MCF 10A (cell line): Measurements from ENCODE around the gene ACOT7. TPM values are rescaled to one million over a fixed set of nuclear protein-coding genes. Genes with fewer than 3 reads are reported as not detected.
"Not testable (repeated sequence)": the region's sequence is repeated elsewhere in the genome, so short reads cannot be mapped to it uniquely, and the experiment has no call there.

Experiments
- BruUV-seq: library from RNA; stranded (reverse); fragments of 400-500 nt; replicated peaks from 2 replicates; lab custom pipeline; 2021; lab: Mats Ljungman, UMichigan
- CTCF ChIA-PET: fragments of 300-600 bp; sonication (Branson Sonifier 250); formaldehyde crosslinking; extraction: SDS; loops from one replicate; lab custom pipeline; 2021; ENCODE audit warnings: antibody characterized with exemption, inconsistent platforms; lab: Yijun Ruan, JAX
- POLR2A ChIA-PET: fragments of 300-600, 350-650 bp; sonication (Branson Sonifier 250); formaldehyde crosslinking; extraction: SDS; loops from one replicate; lab custom pipeline; 2020; ENCODE audit warnings: antibody characterized with exemption, inconsistent platforms; lab: Yijun Ruan, JAX
- DNase-seq: peaks from one replicate; pipeline ENCODE4 v3.0.0-alpha.2; 2018; ENCODE audit not compliant: unreplicated experiment
- H3K27ac Mint-ChIP-seq: one replicate; pipeline ENCODE4 v1.8.0; 2022; ENCODE audit warnings: mild to moderate bottlenecking, low read depth, mixed read lengths; ENCODE audit not compliant: unreplicated experiment
- H3K27me3 Mint-ChIP-seq: one replicate; pipeline ENCODE4 v1.8.0; 2022; ENCODE audit warnings: mixed read lengths; ENCODE audit not compliant: insufficient read depth, unreplicated experiment
- H3K36me3 Mint-ChIP-seq: one replicate; pipeline ENCODE4 v1.8.0; 2022; ENCODE audit warnings: mild to moderate bottlenecking, moderate library complexity, mixed read lengths; ENCODE audit not compliant: insufficient read depth, unreplicated experiment
- H3K4me1 Mint-ChIP-seq: one replicate; pipeline ENCODE4 v1.8.0; 2022; ENCODE audit warnings: mixed read lengths; ENCODE audit not compliant: insufficient read depth, unreplicated experiment
- H3K4me3 Mint-ChIP-seq: one replicate; pipeline ENCODE4 v1.8.0; 2022; ENCODE audit warnings: mild to moderate bottlenecking, moderate library complexity, mixed read lengths; ENCODE audit not compliant: unreplicated experiment
- H3K9me3 Mint-ChIP-seq: one replicate; pipeline ENCODE4 v1.8.0; 2022; ENCODE audit warnings: mixed read lengths; ENCODE audit not compliant: unreplicated experiment
- CTCF ChIP-seq: fragments of 200-600 bp; IDR thresholded peaks from one replicate; pipeline ENCODE4 v1.8.0; 2022; ENCODE audit warnings: antibody characterized with exemption, mild to moderate bottlenecking; ENCODE audit not compliant: unreplicated experiment
- intact Hi-C: fragments of 100-400 bp; cut with micrococcal nuclease; formaldehyde crosslinking; loops from 2 replicates; pipeline ENCODE4 v1.14.1; 2022
- total RNA-seq: library from RNA; stranded (reverse); gene quantifications from 2 replicates; pipeline ENCODE4 v1.2.3, GENCODE V29; 2022

Gene ACOT7
- total RNA-seq, 1 experiment from 2014 or later: 117 TPM

- Mint-ChIP-seq H3K27ac (peak overlapping the region; percentile 81), H3K27me3 (no peaks in the 10 kb centered on the region), H3K4me3 (no peak overlapping the region), H3K9me3 (no peaks in the 10 kb centered on the region), H3K36me3 (no peaks in the 10 kb centered on the region), H3K4me1 (peaks cover 17% of the 10 kb centered on the region)
- BruUV-seq: no TSS peak
- CTCF ChIA-PET: interaction anchor here (0.6 to 9.6 kb wide), 4 partner anchors 20 to 39 kb away, joined by 4 to 188 read pairs (median 52); no protein-coding TSS in a partner anchor
- intact Hi-C loops: no loop called here
- POLR2A ChIA-PET: interaction anchor here (6.3 kb wide), 1 partner anchor 28 kb away, joined by 38 read pairs; the partner anchor contains the start of gene ACOT7
- DNase-seq: no peak
- no peak for TF ChIP-seq CTCF
Measured at GRCh38 chr1:6365047-6365446, 28.5 kb downstream of the ACOT7 start.

GRCh38 chr1:6363085-6363884, 30.3 kb downstream of the ACOT7 start:
- not testable (repeated sequence) for H3K4me3 Mint-ChIP-seq, H3K36me3 Mint-ChIP-seq, H3K27ac Mint-ChIP-seq, H3K9me3 Mint-ChIP-seq, BruUV-seq, H3K27me3 Mint-ChIP-seq
- H3K4me1 Mint-ChIP-seq: peaks cover 13% of the 10 kb centered on the region
- ChIA-PET POLR2A (interaction anchor here (0.6 to 6.3 kb wide), 9 partner anchors 13 to 209 kb away, joined by 3 to 38 read pairs (median 3); partner anchors contain the start of gene ACOT7), CTCF (interaction anchor here (0.6 to 9.6 kb wide), 21 partner anchors 9 to 158 kb away, joined by 3 to 188 read pairs (median 8); partner anchors contain the start of gene ACOT7)
- intact Hi-C loops: loop anchor here (1.0 to 2.0 kb wide), 3 partner anchors 22 to 76 kb away; no protein-coding TSS in a partner anchor
- TF ChIP-seq CTCF: peak; percentile 82
- peak; percentile 67 for DNase-seq

- BruUV-seq: no TSS peak
- H3K9me3 Mint-ChIP-seq: no peaks in the 10 kb centered on the region
- no peaks in the 10 kb centered on the region for H3K36me3 Mint-ChIP-seq
- no peaks in the 10 kb centered on the region for H3K27me3 Mint-ChIP-seq
- no peak overlapping the region for H3K4me3 Mint-ChIP-seq
- H3K27ac Mint-ChIP-seq: no peak overlapping the region
- TF ChIP-seq CTCF: no peak
- ChIA-PET POLR2A (interaction anchor here (0.6 to 6.3 kb wide), 3 partner anchors 25 to 125 kb away, joined by 3 to 38 read pairs (median 8); partner anchors contain the start of gene ACOT7), CTCF (interaction anchor here (0.7 to 9.6 kb wide), 16 partner anchors 8 to 144 kb away, joined by 3 to 188 read pairs (median 14); partner anchors contain the start of gene ACOT7)
- no peak for DNase-seq
- peaks cover 11% of the 10 kb centered on the region for H3K4me1 Mint-ChIP-seq
- intact Hi-C loops: no loop called here
Measured at GRCh38 chr1:6361124-6361775, 32.3 kb downstream of the ACOT7 start.
